Thoracic aorta (tissue), 2 donors: ENCODE measurements around the gene OR1D5. TPM values are rescaled to one million over a fixed set of nuclear protein-coding genes. Genes with fewer than 3 reads are reported as not detected.
A peak's percentile ranks its signal among the peaks of the same experiment; 100 is the strongest.

ENCODE experiments used
- ATAC-seq: fragments of 150-250 bp; one replicate; pipeline ENCODE4 v1.8.0; 2017; ENCODE audit warnings: low read depth; ENCODE audit not compliant: insufficient number of reproducible peaks, low FRiP score
- DNase-seq: peaks from one replicate; pipeline ENCODE4 v3.0.0-alpha.2; 2020; ENCODE audit warnings: low spot score
- H3K27ac ChIP-seq, 2 donors: fragments of 200-600 bp; sonication (generic); 1 replicate in 1 of 2; 2 replicates in 1 of 2; pipeline ENCODE4 v1.5.1; 2016; ENCODE audit warnings: mild to moderate bottlenecking in 2 of 2, moderate library complexity in 2 of 2
- H3K27me3 ChIP-seq: fragments of 200-600 bp; sonication (generic); replicated peaks from 2 replicates; pipeline ENCODE4 v1.6.0; 2016; ENCODE audit warnings: mild to moderate bottlenecking; ENCODE audit not compliant: insufficient read depth
- H3K36me3 ChIP-seq: fragments of 200-600 bp; sonication (generic); one replicate; pipeline ENCODE4 v1.5.1; 2016
- H3K4me1 ChIP-seq, 2 donors: fragments of 200-600 bp; sonication (generic); 1 replicate in 1 of 2; 2 replicates in 1 of 2; pipeline versions ENCODE4 v1.5.1 to v1.6.0; 2016; ENCODE audit warnings: low read depth in 2 of 2, mild to moderate bottlenecking in 1 of 2; ENCODE audit not compliant: control insufficient read depth in 1 of 2
- H3K4me3 ChIP-seq: fragments of 200-600 bp; sonication (generic); 2 replicates; pipeline ENCODE4 v1.5.1; 2016; ENCODE audit warnings: mild to moderate bottlenecking
- H3K9me3 ChIP-seq: fragments of 200-600 bp; sonication (generic); 2 replicates; pipeline ENCODE4 v1.5.1; 2016
- CTCF ChIP-seq: fragments of 200-600 bp; sonication (generic); IDR thresholded peaks from one replicate; pipeline ENCODE4 v1.5.1; 2019; ENCODE audit warnings: antibody characterized with exemption
- total RNA-seq, 2 donors: library from RNA; depleted of rRNA; stranded (reverse); fragments of >200 nt; gene quantifications; one replicate each; pipeline versions ENCODE4 v1.1.0 to v1.2.3, GENCODE V29; 2016

OR1D5 gene
- total RNA-seq, 2 donors from 2014 or later: not detected

GRCh38 chr17:3019761-3020160 is 43.6 kb downstream of the OR1D5 start:
- no peak for ATAC-seq
- Histone ChIP-seq H3K36me3 (peaks cover 9% of the 10 kb centered on the region), H3K27me3 (no peaks in the 10 kb centered on the region), H3K9me3 (no peaks in the 10 kb centered on the region), H3K27ac (no peak overlapping the region), H3K4me1 (no peaks in the 10 kb centered on the region), H3K4me3 (no peak overlapping the region)
- no peak for TF ChIP-seq CTCF
- no peak for DNase-seq

- H3K36me3 ChIP-seq: peaks cover 9% of the 10 kb centered on the region
- no peaks in the 10 kb centered on the region for H3K27me3 ChIP-seq
- H3K4me1 ChIP-seq: no peaks in the 10 kb centered on the region
- ATAC-seq: no peak
- DNase-seq: no peak
- H3K4me3 ChIP-seq: no peak overlapping the region
- no peak overlapping the region for H3K27ac ChIP-seq
- no peak for TF ChIP-seq CTCF
- no peaks in the 10 kb centered on the region for H3K9me3 ChIP-seq
Measured at GRCh38 chr17:3017936-3018335, 45.5 kb downstream of the OR1D5 start.

- H3K36me3 ChIP-seq: peaks cover 4% of the 10 kb centered on the region
- DNase-seq (no peak), ATAC-seq (no peak)
- H3K9me3 ChIP-seq: no peaks in the 10 kb centered on the region
- no peak overlapping the region for H3K27ac ChIP-seq
- H3K4me3 ChIP-seq: no peak overlapping the region
- no peak for TF ChIP-seq CTCF
- H3K4me1 ChIP-seq: no peaks in the 10 kb centered on the region
- no peaks in the 10 kb centered on the region for H3K27me3 ChIP-seq
Measured at GRCh38 chr17:3015890-3016289, 47.5 kb downstream of the OR1D5 start.

- Histone ChIP-seq H3K9me3 (no peaks in the 10 kb centered on the region), H3K27me3 (no peaks in the 10 kb centered on the region), H3K27ac (no peak overlapping the region), H3K4me1 (no peaks in the 10 kb centered on the region), H3K4me3 (no peak overlapping the region), H3K36me3 (no peaks in the 10 kb centered on the region)
- peak; percentile 85 for TF ChIP-seq CTCF
- ATAC-seq (no peak), DNase-seq (no peak)
Measured at GRCh38 chr17:3012926-3013581, 50.4 kb downstream of the OR1D5 start.

Other genes starting within 250 kb of the OR1D5 start
- gene OR1D2, start 40.8 kb upstream of the OR1D5 start, total RNA-seq: not detected
- not detected for gene OR1G1, start 63.9 kb upstream of the OR1D5 start, total RNA-seq
- not detected for gene OR1A2, start 133.9 kb upstream of the OR1D5 start, total RNA-seq
- not detected for gene OR1A1, start 144.1 kb upstream of the OR1D5 start, total RNA-seq
- 1 to 10 TPM in 1 of 2 donors, not detected in 1; 1.4 TPM for gene OR3A1, start 234.8 kb upstream of the OR1D5 start, total RNA-seq